Mesothelial cell of epicardium (in vitro differentiated cells): ENCODE data around the gene NTRK3. TPM values are rescaled to one million over a fixed set of nuclear protein-coding genes. Genes with fewer than 3 reads are reported as not detected.

Source experiments
- DNase-seq, 2 experiments: peaks; one replicate each; pipeline ENCODE4 v3.0.0; 2021; ENCODE audit warnings: low spot score in 2 of 2; ENCODE audit not compliant: unreplicated experiment in 2 of 2
- H3K27ac Mint-ChIP-seq: 2 replicates; pipeline ENCODE4 v1.8.0; 2021; ENCODE audit warnings: mixed read lengths
- H3K27me3 Mint-ChIP-seq: 2 replicates; pipeline ENCODE4 v1.8.0; 2021; ENCODE audit warnings: low read depth, mixed read lengths
- H3K36me3 Mint-ChIP-seq: 2 replicates; pipeline ENCODE4 v1.8.0; 2021; ENCODE audit warnings: mixed read lengths
- H3K4me1 Mint-ChIP-seq: 2 replicates; pipeline ENCODE4 v1.8.0; 2021; ENCODE audit warnings: mixed read lengths
- H3K4me3 Mint-ChIP-seq: 2 replicates; pipeline ENCODE4 v1.8.0; 2021; ENCODE audit warnings: mild to moderate bottlenecking, moderate library complexity, mixed read lengths
- H3K9me3 Mint-ChIP-seq: 2 replicates; pipeline ENCODE4 v1.8.0; 2021; ENCODE audit warnings: mixed read lengths
- total RNA-seq: library from RNA; stranded (reverse); gene quantifications from 3 replicates; pipeline ENCODE4 v1.2.1, GENCODE V29; 2021
- TF ChIP-seq, protein P1 (sequence below): fragments of 200-600 bp; sonication (generic); IDR thresholded peaks from one replicate; pipeline ENCODE4 v1.5.0; 2021; ENCODE audit warnings: antibody characterized with exemption; ENCODE audit not compliant: unreplicated experiment

Gene NTRK3
- total RNA-seq, 1 donor from 2014 or later, result 2.1 TPM

DNA sequence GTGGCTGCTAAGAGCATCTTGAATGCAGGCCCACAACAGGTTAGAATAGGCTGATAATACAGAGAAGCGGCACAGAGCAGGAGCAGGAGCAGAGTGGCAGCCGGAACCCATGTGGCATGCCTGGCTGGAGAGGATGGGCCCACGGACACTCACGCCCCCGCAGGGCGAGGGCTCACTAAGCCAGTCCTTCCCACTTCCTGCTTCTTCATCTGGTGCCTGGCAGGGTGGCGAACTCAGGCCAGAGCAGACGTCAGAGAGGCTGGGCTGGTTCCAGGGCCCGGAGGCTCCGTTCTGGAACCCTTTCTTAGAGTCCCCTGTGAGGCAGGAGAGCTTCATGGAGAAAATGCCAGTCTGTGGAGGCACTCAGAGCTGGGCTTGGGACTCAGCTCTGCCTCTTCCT lies 195.1 kb downstream of the NTRK3 start:
- H3K27me3 Mint-ChIP-seq, result no peaks in the 10 kb centered on the region
- H3K27ac Mint-ChIP-seq, result no peak overlapping the region
- no peaks in the 10 kb centered on the region for H3K36me3 Mint-ChIP-seq
- TF ChIP-seq, protein P1, sequence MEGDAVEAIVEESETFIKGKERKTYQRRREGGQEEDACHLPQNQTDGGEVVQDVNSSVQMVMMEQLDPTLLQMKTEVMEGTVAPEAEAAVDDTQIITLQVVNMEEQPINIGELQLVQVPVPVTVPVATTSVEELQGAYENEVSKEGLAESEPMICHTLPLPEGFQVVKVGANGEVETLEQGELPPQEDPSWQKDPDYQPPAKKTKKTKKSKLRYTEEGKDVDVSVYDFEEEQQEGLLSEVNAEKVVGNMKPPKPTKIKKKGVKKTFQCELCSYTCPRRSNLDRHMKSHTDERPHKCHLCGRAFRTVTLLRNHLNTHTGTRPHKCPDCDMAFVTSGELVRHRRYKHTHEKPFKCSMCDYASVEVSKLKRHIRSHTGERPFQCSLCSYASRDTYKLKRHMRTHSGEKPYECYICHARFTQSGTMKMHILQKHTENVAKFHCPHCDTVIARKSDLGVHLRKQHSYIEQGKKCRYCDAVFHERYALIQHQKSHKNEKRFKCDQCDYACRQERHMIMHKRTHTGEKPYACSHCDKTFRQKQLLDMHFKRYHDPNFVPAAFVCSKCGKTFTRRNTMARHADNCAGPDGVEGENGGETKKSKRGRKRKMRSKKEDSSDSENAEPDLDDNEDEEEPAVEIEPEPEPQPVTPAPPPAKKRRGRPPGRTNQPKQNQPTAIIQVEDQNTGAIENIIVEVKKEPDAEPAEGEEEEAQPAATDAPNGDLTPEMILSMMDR, result no peak
- H3K9me3 Mint-ChIP-seq, result no peaks in the 10 kb centered on the region
- no peak for DNase-seq
- H3K4me1 Mint-ChIP-seq, result no peaks in the 10 kb centered on the region
- H3K4me3 Mint-ChIP-seq, result no peak overlapping the region

DNA sequence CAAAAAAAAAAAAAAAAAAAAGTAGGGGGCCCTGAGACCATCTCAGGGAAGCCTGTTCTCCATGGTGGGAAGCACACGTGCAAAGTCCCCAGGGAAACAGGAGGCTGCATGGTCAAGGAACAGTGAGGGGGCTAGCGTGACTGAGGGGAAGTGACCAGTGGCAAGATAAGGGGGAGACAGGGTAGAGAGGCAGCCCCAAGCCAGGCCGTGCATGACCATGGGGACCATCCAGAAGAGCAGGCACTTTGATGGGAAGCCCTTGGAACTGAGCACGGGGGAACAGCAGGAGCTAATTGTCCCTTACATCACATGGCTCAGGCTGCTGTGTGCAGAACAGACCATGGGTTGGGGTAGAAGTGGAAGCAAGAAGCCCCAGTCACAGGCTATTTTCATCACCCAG lies 196.2 kb downstream of the NTRK3 start:
- TF ChIP-seq, protein P1, result no peak
- Mint-ChIP-seq H3K27ac (no peak overlapping the region), H3K4me3 (no peak overlapping the region), H3K36me3 (no peaks in the 10 kb centered on the region), H3K9me3 (no peaks in the 10 kb centered on the region), H3K4me1 (no peaks in the 10 kb centered on the region), H3K27me3 (no peaks in the 10 kb centered on the region)
- no peak for DNase-seq

DNA sequence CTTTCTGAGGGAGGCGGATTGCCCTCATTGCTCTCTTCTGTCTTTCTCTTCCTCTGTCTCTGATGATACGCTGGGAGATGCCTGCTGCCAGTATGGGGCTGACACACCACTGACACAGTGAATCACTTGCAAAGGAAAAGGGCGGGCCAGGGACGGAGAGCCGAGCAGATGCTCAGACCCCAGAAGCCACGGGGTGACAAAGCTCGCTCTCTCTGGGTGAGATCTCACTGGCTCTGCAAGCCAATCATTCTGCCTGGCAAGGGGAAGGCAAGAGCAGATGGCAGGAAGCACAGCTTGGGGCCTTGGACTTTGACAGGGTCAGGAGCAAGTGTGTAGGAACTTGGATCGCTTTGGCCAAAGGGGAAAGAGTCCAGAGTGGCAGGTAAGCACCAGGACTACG lies 198.7 kb downstream of the NTRK3 start:
- no peaks in the 10 kb centered on the region for H3K4me1 Mint-ChIP-seq
- H3K36me3 Mint-ChIP-seq, result no peaks in the 10 kb centered on the region
- TF ChIP-seq, protein P1, result no peak
- H3K9me3 Mint-ChIP-seq, result no peaks in the 10 kb centered on the region
- no peak overlapping the region for H3K27ac Mint-ChIP-seq
- no peak overlapping the region for H3K4me3 Mint-ChIP-seq
- DNase-seq, result no peak
- H3K27me3 Mint-ChIP-seq, result peaks cover 2% of the 10 kb centered on the region

DNA sequence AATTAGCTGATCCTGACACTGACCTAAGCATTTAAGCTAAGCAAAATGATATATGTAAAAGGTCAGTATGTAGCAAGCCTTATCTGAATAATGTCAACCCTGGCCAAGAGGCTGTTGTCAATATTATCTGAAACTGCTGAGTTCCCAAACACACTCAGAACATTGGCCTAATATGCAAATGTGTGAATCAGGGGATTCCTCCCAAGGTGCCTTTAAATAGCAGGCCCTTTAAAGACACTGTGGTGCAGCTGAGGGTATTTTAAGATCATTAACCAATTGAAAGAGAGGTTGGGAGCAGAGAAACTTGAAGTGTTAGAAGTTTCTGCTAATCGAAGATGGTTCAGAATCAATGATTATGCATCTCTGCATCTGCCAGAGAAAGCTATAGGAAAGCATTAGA lies 207.0 kb downstream of the NTRK3 start:
- no peak overlapping the region for H3K4me3 Mint-ChIP-seq
- H3K4me1 Mint-ChIP-seq, result no peaks in the 10 kb centered on the region
- TF ChIP-seq, protein P1, result no peak
- peaks cover 22% of the 10 kb centered on the region for H3K27me3 Mint-ChIP-seq
- no peaks in the 10 kb centered on the region for H3K9me3 Mint-ChIP-seq
- H3K27ac Mint-ChIP-seq, result no peak overlapping the region
- DNase-seq, result no peak
- H3K36me3 Mint-ChIP-seq, result no peaks in the 10 kb centered on the region

DNA sequence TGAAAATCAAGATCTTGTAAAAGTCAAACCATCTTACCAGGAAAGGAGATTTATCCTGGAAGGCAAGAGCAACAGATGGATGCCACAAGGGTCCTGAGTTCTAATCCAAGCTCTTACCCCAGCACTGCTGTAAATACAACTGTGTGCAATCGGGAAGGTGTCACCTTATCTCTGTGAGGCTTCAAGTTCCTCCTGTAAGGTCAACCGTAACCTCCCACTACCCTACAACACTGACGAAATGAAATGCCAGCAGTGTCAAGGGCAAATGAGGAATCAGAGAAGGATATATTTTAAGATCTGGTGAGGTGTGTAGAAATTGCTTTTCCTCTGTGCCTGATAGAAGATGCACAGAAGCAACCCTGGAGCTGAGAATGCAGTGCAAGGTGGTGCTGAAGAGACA lies 207.8 kb downstream of the NTRK3 start:
- no peak overlapping the region for H3K4me3 Mint-ChIP-seq
- no peaks in the 10 kb centered on the region for H3K4me1 Mint-ChIP-seq
- no peak for DNase-seq
- H3K9me3 Mint-ChIP-seq, result no peaks in the 10 kb centered on the region
- H3K27ac Mint-ChIP-seq, result no peak overlapping the region
- peaks cover 22% of the 10 kb centered on the region for H3K27me3 Mint-ChIP-seq
- TF ChIP-seq, protein P1, result no peak
- no peaks in the 10 kb centered on the region for H3K36me3 Mint-ChIP-seq

DNA sequence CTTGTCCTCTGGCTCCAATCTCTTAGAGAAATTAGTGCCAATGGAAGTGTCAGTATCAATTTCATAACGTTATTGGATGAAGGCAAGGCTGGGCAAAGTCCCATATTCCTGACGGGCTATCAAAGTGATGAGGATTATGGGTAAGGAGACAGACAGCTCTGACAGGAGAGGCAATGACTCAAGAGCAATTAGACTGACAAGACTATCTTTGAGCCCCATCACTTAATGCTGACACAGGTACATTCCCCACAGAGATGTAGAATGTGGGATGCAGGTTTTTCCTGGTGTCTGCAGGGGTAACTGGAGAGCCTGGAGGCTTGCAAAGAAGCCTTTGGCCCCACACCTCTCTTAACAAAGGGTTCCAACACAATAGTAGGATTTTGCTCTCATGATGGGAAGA lies 208.3 kb downstream of the NTRK3 start:
- peaks cover 22% of the 10 kb centered on the region for H3K27me3 Mint-ChIP-seq
- H3K27ac Mint-ChIP-seq, result no peak overlapping the region
- no peak overlapping the region for H3K4me3 Mint-ChIP-seq
- no peaks in the 10 kb centered on the region for H3K4me1 Mint-ChIP-seq
- no peaks in the 10 kb centered on the region for H3K36me3 Mint-ChIP-seq
- DNase-seq, result no peak
- no peaks in the 10 kb centered on the region for H3K9me3 Mint-ChIP-seq
- TF ChIP-seq, protein P1, result no peak
